ENCODE measurements around the gene FAXDC2.

FAXDC2 gene

GRCh38 chr5:154793599-154794524 lies 56.5 kb downstream of the FAXDC2 start:
- no peak for DNase-seq

- no peak for DNase-seq
Observed at GRCh38 chr5:154791535-154791934, 58.9 kb downstream of the FAXDC2 start.

GRCh38 chr5:154788212-154788611 lies 62.2 kb downstream of the FAXDC2 start:
- DNase-seq = no peak

- DNase-seq = no peak
Observed at GRCh38 chr5:154786414-154786813, 64.0 kb downstream of the FAXDC2 start.

GRCh38 chr5:154784856-154785255 lies 65.5 kb downstream of the FAXDC2 start:
- no peak for DNase-seq

GRCh38 chr5:154783774-154784460 lies 66.5 kb downstream of the FAXDC2 start:
- DNase-seq = no peak

- no peak for DNase-seq
Observed at GRCh38 chr5:154782812-154783592, 67.4 kb downstream of the FAXDC2 start.

- no peak for DNase-seq
Observed at GRCh38 chr5:154782326-154782725, 68.1 kb downstream of the FAXDC2 start.

- no peak for DNase-seq
Observed at GRCh38 chr5:154780128-154780527, 70.3 kb downstream of the FAXDC2 start.

- DNase-seq = no peak
Observed at GRCh38 chr5:154779105-154779504, 71.3 kb downstream of the FAXDC2 start.

- no peak for DNase-seq
Observed at GRCh38 chr5:154778534-154778933, 71.9 kb downstream of the FAXDC2 start.

GRCh38 chr5:154776167-154776566 lies 74.2 kb downstream of the FAXDC2 start:
- DNase-seq = no peak

- DNase-seq = no peak
Observed at GRCh38 chr5:154773326-154773725, 77.1 kb downstream of the FAXDC2 start.

- DNase-seq = no peak
Observed at GRCh38 chr5:154771383-154771901, 79.0 kb downstream of the FAXDC2 start.

- no peak for DNase-seq
Observed at GRCh38 chr5:154770111-154770510, 80.3 kb downstream of the FAXDC2 start.

All from stimulated activated CD4-positive, alpha-beta T cell treated with anti-CD3 and anti-CD28 coated beads, Interleukin-4, amount 100 ng/mL, for 24 hours (primary cell).